ENCODE results near the gene NUP62CL. TPM values are rescaled to one million over a fixed set of nuclear protein-coding genes. Genes with fewer than 3 reads are reported as not detected.

Gene NUP62CL
- total RNA-seq, 5 donors from 2014 or later (not counting 1 experiment from before 2014, with no cell fraction given) = 0.26 to 4.0 (median 3.7) TPM

DNA sequence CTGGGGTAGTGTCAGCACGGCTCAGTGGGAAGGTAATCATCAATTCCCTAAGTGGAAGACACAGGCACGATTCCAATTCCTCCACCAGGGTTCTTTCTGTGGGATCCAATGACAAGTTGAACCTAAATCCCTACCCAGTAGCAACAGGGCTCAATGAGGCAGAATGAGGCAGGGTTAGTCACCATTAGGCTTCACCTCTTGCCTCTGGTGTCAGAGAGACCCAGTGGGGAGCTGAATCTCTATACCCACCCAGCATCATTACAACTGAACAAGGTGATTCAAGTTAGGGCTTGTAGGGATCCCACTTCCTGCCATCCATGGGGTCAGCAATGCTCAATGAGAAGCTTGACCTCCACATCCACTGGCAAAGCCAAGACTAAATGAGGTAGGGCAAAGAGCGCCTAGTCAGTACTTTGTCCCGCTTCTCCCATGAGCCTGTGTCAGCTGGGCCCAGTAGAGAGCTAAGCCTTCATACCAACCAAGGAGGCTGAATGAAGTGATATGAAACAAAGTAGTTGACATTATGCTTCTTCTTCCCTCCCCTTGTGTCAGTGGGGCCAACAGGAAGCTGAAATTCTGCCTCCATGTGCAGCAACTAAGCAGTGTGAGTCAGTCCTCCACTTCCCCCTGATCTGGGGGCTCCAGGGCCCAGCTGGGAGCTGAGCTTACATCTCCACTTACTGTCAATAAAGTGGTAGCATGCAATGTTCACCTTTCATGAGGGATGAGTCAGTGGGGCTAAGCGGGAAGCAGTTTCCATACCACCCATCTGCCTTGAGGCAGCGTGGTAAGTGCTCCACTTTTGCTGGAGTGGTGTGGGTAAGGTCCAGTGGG, 51.2 kb downstream of the NUP62CL start:
- Histone ChIP-seq H3K4me3 (ENCODE audit: control insufficient read depth in 1 of 2, extremely low read depth in 1 of 2, low read length in 1 of 2) (no peak overlapping the region), H3K4me1 (ENCODE audit: control insufficient read depth in 1 of 2, extremely low read depth in 1 of 2, insufficient read depth in 2 of 2, low read length in 2 of 2) (peaks cover 2 to 4% of the 10 kb centered on the region in 2 experiments), H3K9me3 (no peaks in the 10 kb centered on the region), H3K27me3 (replicated peaks in 1 of 2; ENCODE audit: control insufficient read depth in 2 of 2, extremely low read depth in 1 of 2, insufficient read depth in 2 of 2, low read length in 1 of 2) (no peaks in the 10 kb centered on the region), H3K36me3 (ENCODE audit: control insufficient read depth in 2 of 2, extremely low read depth in 1 of 2, insufficient read depth in 1 of 2, low read length in 1 of 2) (no peaks in the 10 kb centered on the region), H3K27ac (ENCODE audit: low read length) (no peak overlapping the region)
- ATAC-seq (replicated peaks in 1 of 4) (peak in 3 of 4 experiments; percentile 61 to 79 (median 76)), DNase-seq (peak in 2 of 35 experiments; percentile 1 to 11)
- peak overlapping the region; percentile 64 to 75 (median 72) for H3K4me3 Mint-ChIP-seq
- no peaks in the 10 kb centered on the region for H3K36me3 Mint-ChIP-seq
- peaks cover 0 to 7% of the 10 kb centered on the region in 2 donors for H3K27me3 Mint-ChIP-seq
- ChIA-PET POLR2A (interaction anchor here in 1 of 2 donors (0.5 to 0.6 kb wide), 2 partner anchors 39 to 209 kb away, joined by 3 read pairs; no protein-coding TSS in a partner anchor), CTCF (no interaction called here)
- no peaks in the 10 kb centered on the region for H3K9me3 Mint-ChIP-seq
- 100% methylated on average over 1 of the region's 6 CpGs for WGBS (ENCODE audit: insufficient coverage)
- H3K27ac Mint-ChIP-seq = peak overlapping the region; percentile 2 to 67
- H3K4me1 Mint-ChIP-seq = peaks cover 0 to 12% (median 3%) of the 10 kb centered on the region in 3 donors

DNA sequence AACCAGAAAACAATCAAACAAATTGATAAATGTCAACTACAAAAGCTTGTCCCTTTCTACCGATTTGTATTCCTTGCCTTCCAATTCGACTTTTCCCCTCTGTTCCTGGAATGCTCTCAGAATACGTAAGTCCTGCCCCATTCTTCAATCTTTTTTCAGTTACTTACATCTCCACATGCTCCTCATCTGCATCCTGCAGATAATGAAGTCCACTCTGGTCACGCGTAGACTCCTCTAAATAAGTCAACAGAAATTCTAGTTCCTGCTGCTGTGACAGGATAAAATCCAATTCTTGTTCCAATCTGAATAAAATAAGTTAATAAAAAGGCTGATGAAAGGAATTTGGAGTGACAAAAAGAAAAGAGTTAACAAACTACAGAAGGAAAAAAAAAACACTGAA, 53.2 kb downstream of the NUP62CL start:
- Mint-ChIP-seq H3K36me3 (no peaks in the 10 kb centered on the region), H3K27me3 (peaks cover 0 to 7% of the 10 kb centered on the region in 2 donors), H3K27ac (no peak overlapping the region), H3K9me3 (no peaks in the 10 kb centered on the region), H3K4me3 (no peak overlapping the region), H3K4me1 (peaks cover 0 to 12% (median 3%) of the 10 kb centered on the region in 3 donors)
- POLR2A ChIA-PET = no interaction called here
- WGBS (ENCODE audit: insufficient coverage) = no CpG with 5 or more reads among the region's 5 CpGs
- Histone ChIP-seq H3K27ac (ENCODE audit: low read length) (no peak overlapping the region), H3K4me1 (ENCODE audit: control insufficient read depth in 1 of 2, extremely low read depth in 1 of 2, insufficient read depth in 2 of 2, low read length in 2 of 2) (peaks cover 2 to 4% of the 10 kb centered on the region in 2 experiments), H3K36me3 (ENCODE audit: control insufficient read depth in 2 of 2, extremely low read depth in 1 of 2, insufficient read depth in 1 of 2, low read length in 1 of 2) (no peaks in the 10 kb centered on the region), H3K9me3 (no peaks in the 10 kb centered on the region), H3K4me3 (ENCODE audit: control insufficient read depth in 1 of 2, extremely low read depth in 1 of 2, low read length in 1 of 2) (no peak overlapping the region), H3K27me3 (replicated peaks in 1 of 2; ENCODE audit: control insufficient read depth in 2 of 2, extremely low read depth in 1 of 2, insufficient read depth in 2 of 2, low read length in 1 of 2) (no peaks in the 10 kb centered on the region)
- DNase-seq (no peak), ATAC-seq (replicated peaks in 1 of 4) (no peak)
- CTCF ChIA-PET = interaction anchor here in 1 of 2 donors (0.5 kb wide), 1 partner anchor 639 kb away, joined by 4 read pairs; no protein-coding TSS in a partner anchor

- POLR2A ChIA-PET = no interaction called here
- H3K4me3 Mint-ChIP-seq = no peak overlapping the region
Observed at GRCh38 chrX:107146670-107147069, 59.6 kb downstream of the NUP62CL start.

GRCh38 chrX:107135965-107136307, 70.3 kb downstream of the NUP62CL start:
- no CpG with 5 or more reads among the region's 1 CpG for WGBS (ENCODE audit: insufficient coverage)
- CTCF ChIA-PET = no interaction called here
- peaks cover 0 to 8% of the 10 kb centered on the region in 2 donors for H3K27me3 Mint-ChIP-seq
- Histone ChIP-seq H3K27me3 (replicated peaks in 1 of 2; ENCODE audit: control insufficient read depth in 2 of 2, extremely low read depth in 1 of 2, insufficient read depth in 2 of 2, low read length in 1 of 2) (no peaks in the 10 kb centered on the region), H3K9me3 (no peaks in the 10 kb centered on the region), H3K4me1 (ENCODE audit: control insufficient read depth in 1 of 2, extremely low read depth in 1 of 2, insufficient read depth in 2 of 2, low read length in 2 of 2) (no peaks in the 10 kb centered on the region), H3K36me3 (ENCODE audit: control insufficient read depth in 2 of 2, extremely low read depth in 1 of 2, insufficient read depth in 1 of 2, low read length in 1 of 2) (no peaks in the 10 kb centered on the region), H3K27ac (ENCODE audit: low read length) (no peak overlapping the region), H3K4me3 (ENCODE audit: control insufficient read depth in 1 of 2, extremely low read depth in 1 of 2, low read length in 1 of 2) (no peak overlapping the region)
- ATAC-seq (replicated peaks in 1 of 4) (no peak), DNase-seq (no peak)
- no peaks in the 10 kb centered on the region for H3K36me3 Mint-ChIP-seq
- POLR2A ChIA-PET = no interaction called here
- no peaks in the 10 kb centered on the region for H3K9me3 Mint-ChIP-seq
- H3K27ac Mint-ChIP-seq = peak overlapping the region; percentile 9 to 86
- H3K4me3 Mint-ChIP-seq = no peak overlapping the region
- H3K4me1 Mint-ChIP-seq = peaks cover 0 to 14% (median 5%) of the 10 kb centered on the region in 3 donors

More at GRCh38 chrX:107146670-107147069, 59.6 kb downstream of the NUP62CL start:
- Mint-ChIP-seq H3K9me3 (no peaks in the 10 kb centered on the region), H3K27ac (no peak overlapping the region), H3K4me1 (peaks cover 0 to 7% (median 0%) of the 10 kb centered on the region in 3 donors), H3K27me3 (peaks cover 0 to 13% of the 10 kb centered on the region in 2 donors), H3K36me3 (no peaks in the 10 kb centered on the region)
- H3K36me3 ChIP-seq (ENCODE audit: control insufficient read depth in 2 of 2, extremely low read depth in 1 of 2, insufficient read depth in 1 of 2, low read length in 1 of 2) = no peaks in the 10 kb centered on the region
- ATAC-seq (replicated peaks in 1 of 4) (no peak), DNase-seq (no peak)
- H3K27ac ChIP-seq (ENCODE audit: low read length) = no peak overlapping the region
- H3K4me1 ChIP-seq (ENCODE audit: control insufficient read depth in 1 of 2, extremely low read depth in 1 of 2, insufficient read depth in 2 of 2, low read length in 2 of 2) = peaks cover 0 to 2% of the 10 kb centered on the region in 2 experiments
- H3K4me3 ChIP-seq (ENCODE audit: control insufficient read depth in 1 of 2, extremely low read depth in 1 of 2, low read length in 1 of 2) = no peak overlapping the region
- CTCF ChIA-PET = no interaction called here
- no peaks in the 10 kb centered on the region for H3K9me3 ChIP-seq
- no peaks in the 10 kb centered on the region for H3K27me3 ChIP-seq (replicated peaks in 1 of 2; ENCODE audit: control insufficient read depth in 2 of 2, extremely low read depth in 1 of 2, insufficient read depth in 2 of 2, low read length in 1 of 2)

DNA sequence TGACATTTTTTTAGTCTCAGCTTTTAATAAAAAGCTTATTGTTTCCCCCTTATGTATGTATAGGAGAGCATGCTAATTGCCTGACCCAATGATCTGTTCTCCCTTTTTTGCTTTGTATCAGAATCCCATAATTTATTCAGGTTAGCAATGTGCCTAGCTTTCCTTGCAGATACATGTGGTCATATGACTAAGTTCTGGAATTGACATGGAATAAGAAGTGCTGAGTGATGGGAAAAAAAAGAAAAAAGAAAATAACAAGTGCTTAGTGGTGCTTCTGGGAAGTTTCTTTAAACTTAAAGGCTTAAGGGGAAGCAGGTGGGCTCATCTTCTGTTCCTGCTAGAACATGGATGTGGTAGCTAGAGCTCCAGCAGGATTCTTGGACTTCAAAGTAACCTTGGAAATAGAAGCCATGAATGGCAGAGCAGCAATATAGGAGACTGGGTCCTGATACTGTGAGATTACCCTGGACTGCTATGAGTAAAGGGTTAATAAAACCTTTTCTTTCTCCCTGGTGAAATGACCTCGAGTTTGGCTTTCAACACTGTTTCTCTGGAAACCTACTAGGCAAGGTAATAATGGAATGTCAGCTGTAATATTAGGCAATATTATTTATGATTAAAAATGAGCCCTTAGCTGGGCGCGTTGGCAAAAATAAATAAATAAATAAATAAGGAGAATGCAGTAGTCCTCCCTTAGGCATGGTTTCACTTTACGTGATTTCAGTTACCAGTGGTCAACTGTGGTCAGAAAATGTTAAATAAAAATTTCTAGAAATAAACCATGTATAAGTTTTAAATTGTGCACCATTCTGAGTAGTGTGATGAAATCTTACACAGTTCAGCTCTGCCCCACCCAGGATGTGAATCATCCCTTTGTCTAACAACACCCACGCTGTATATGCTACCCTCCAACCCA, 70.9 kb downstream of the NUP62CL start:
- Histone ChIP-seq H3K4me3 (ENCODE audit: control insufficient read depth in 1 of 2, extremely low read depth in 1 of 2, low read length in 1 of 2) (no peak overlapping the region), H3K36me3 (ENCODE audit: control insufficient read depth in 2 of 2, extremely low read depth in 1 of 2, insufficient read depth in 1 of 2, low read length in 1 of 2) (no peaks in the 10 kb centered on the region), H3K4me1 (ENCODE audit: control insufficient read depth in 1 of 2, extremely low read depth in 1 of 2, insufficient read depth in 2 of 2, low read length in 2 of 2) (no peaks in the 10 kb centered on the region), H3K27ac (ENCODE audit: low read length) (no peak overlapping the region), H3K9me3 (no peaks in the 10 kb centered on the region), H3K27me3 (replicated peaks in 1 of 2; ENCODE audit: control insufficient read depth in 2 of 2, extremely low read depth in 1 of 2, insufficient read depth in 2 of 2, low read length in 1 of 2) (no peaks in the 10 kb centered on the region)
- ChIA-PET CTCF (no interaction called here), POLR2A (no interaction called here)
- Mint-ChIP-seq H3K4me3 (no peak overlapping the region), H3K27me3 (peaks cover 0 to 8% of the 10 kb centered on the region in 2 donors), H3K36me3 (no peaks in the 10 kb centered on the region), H3K4me1 (peaks cover 0 to 14% (median 5%) of the 10 kb centered on the region in 3 donors), H3K9me3 (no peaks in the 10 kb centered on the region), H3K27ac (peak overlapping the region in 1 of 2 donors; percentile 86)
- DNase-seq (peak in 1 of 35 experiments; percentile 2), ATAC-seq (replicated peaks in 1 of 4) (peak in 3 of 4 experiments; percentile 60 to 90 (median 87))
- no CpG with 5 or more reads among the region's 5 CpGs for WGBS (ENCODE audit: insufficient coverage)

GRCh38 chrX:107123750-107124149, 82.5 kb downstream of the NUP62CL start:
- no peaks in the 10 kb centered on the region for H3K36me3 Mint-ChIP-seq

More at GRCh38 chrX:107123750-107124149, 82.5 kb downstream of the NUP62CL start:
- Mint-ChIP-seq H3K4me3 (no peak overlapping the region), H3K4me1 (peaks cover 0 to 7% (median 7%) of the 10 kb centered on the region in 3 donors), H3K9me3 (no peaks in the 10 kb centered on the region), H3K27me3 (peaks cover 0 to 32% of the 10 kb centered on the region in 2 donors), H3K27ac (no peak overlapping the region)
- peaks cover 2 to 4% of the 10 kb centered on the region in 2 experiments for H3K4me1 ChIP-seq (ENCODE audit: control insufficient read depth in 1 of 2, extremely low read depth in 1 of 2, insufficient read depth in 2 of 2, low read length in 2 of 2)
- no peaks in the 10 kb centered on the region for H3K9me3 ChIP-seq
- no peak for DNase-seq
- no peak for ATAC-seq (replicated peaks in 1 of 4)
- no peaks in the 10 kb centered on the region for H3K27me3 ChIP-seq (replicated peaks in 1 of 2; ENCODE audit: control insufficient read depth in 2 of 2, extremely low read depth in 1 of 2, insufficient read depth in 2 of 2, low read length in 1 of 2)
- H3K4me3 ChIP-seq (ENCODE audit: control insufficient read depth in 1 of 2, extremely low read depth in 1 of 2, low read length in 1 of 2) = no peak overlapping the region
- no peaks in the 10 kb centered on the region for H3K36me3 ChIP-seq (ENCODE audit: control insufficient read depth in 2 of 2, extremely low read depth in 1 of 2, insufficient read depth in 1 of 2, low read length in 1 of 2)
- ChIA-PET CTCF (no interaction called here), POLR2A (no interaction called here)
- H3K27ac ChIP-seq (ENCODE audit: low read length) = no peak overlapping the region

All from T-cell (primary cell).